Right lobe of liver (tissue), 4 donors: Measurements from ENCODE around the gene ZNF438.

Experiments used
- CTCF ChIP-seq, 4 donors: fragments of 200-600 bp in 3 of 4; fragments of 450-650 bp in 1 of 4; IDR thresholded peaks; one replicate each; pipeline versions ENCODE4 v1.5.1 to v1.8.0; 2016 to 2022; ENCODE audit warnings: antibody characterized with exemption in 4 of 4, mild to moderate bottlenecking in 2 of 4
- POLR2A ChIP-seq: fragments of 450-650 bp; IDR thresholded peaks from one replicate; pipeline ENCODE4 v1.6.1; 2017; ENCODE audit warnings: antibody characterized with exemption, mild to moderate bottlenecking
- donor health status: DM: no; HTN: no; CAD: no.
- donor health status: DM: no; HTN: no; CAD: no.
- donor health status: DM: no; HTN: yes; CAD: no.

- no peak for TF ChIP-seq CTCF (IDR thresholded peaks at IDR 0.05)
- no peak for TF ChIP-seq POLR2A
Observed at GRCh38 chr10:30902621-30903396, 128.9 kb downstream of the ZNF438 start.
